ENCODE data around the gene C10orf120.

DNA sequence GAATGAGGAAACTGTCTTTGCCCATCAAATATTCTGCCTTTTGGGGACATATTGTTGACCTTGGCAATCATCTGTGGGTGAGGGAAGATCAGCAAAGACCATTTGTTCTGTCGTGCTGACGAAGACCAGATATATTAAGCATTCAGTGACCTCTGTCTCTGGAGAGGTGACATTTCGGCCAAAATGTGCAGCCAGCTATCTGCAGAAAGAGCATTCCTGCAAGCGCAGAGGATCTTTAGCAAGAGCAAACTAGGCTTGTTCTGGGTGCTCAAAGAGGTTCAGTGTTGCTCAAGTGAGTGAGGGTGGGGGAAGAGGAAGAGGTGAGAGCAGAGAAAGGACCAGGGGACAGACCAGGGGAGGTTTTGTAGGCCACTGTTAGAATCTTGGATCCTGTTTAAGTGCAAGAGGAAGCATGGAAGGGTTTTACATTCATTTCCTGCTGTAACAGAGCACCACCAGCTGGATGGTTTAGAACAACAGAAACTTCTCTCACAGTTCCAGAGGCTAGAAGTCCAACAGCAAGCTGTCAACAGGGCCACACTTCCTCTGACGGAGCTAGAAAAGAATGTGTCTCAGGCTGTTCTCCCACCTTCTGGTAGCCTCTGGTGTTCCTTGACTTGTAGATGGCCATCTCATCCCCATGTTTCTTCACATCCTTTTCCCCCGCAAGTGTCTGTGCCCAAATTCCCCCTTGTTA, 11.2 kb downstream of the C10orf120 start:
- TF ChIP-seq, protein P1, sequence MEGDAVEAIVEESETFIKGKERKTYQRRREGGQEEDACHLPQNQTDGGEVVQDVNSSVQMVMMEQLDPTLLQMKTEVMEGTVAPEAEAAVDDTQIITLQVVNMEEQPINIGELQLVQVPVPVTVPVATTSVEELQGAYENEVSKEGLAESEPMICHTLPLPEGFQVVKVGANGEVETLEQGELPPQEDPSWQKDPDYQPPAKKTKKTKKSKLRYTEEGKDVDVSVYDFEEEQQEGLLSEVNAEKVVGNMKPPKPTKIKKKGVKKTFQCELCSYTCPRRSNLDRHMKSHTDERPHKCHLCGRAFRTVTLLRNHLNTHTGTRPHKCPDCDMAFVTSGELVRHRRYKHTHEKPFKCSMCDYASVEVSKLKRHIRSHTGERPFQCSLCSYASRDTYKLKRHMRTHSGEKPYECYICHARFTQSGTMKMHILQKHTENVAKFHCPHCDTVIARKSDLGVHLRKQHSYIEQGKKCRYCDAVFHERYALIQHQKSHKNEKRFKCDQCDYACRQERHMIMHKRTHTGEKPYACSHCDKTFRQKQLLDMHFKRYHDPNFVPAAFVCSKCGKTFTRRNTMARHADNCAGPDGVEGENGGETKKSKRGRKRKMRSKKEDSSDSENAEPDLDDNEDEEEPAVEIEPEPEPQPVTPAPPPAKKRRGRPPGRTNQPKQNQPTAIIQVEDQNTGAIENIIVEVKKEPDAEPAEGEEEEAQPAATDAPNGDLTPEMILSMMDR (IDR thresholded peaks at IDR 0.05; ENCODE audit: low read depth, low read length, poor library complexity, severe bottlenecking), result no peak
- TF ChIP-seq EZH2phosphoT487 (IDR thresholded peaks at IDR 0.05; ENCODE audit: borderline replicate concordance, low read length), result no peak

Data from DOHH2 (cell line).